Choroid plexus epithelial cell (primary cell): ENCODE results near the gene STON1.
"Not testable (repeated sequence)": the region's sequence is repeated elsewhere in the genome, so short reads cannot be mapped to it uniquely, and the experiment has no call there.

Source experiments
- DNase-seq: peaks from one replicate; pipeline ENCODE4 v3.0.0-alpha.2; 2010; ENCODE audit warnings: low read depth
- H3K4me3 ChIP-seq: 2 replicates; pipeline ENCODE4 v1.5.1; 2011; ENCODE audit warnings: low read depth, mild to moderate bottlenecking, control low read depth, low read length, moderate library complexity
- TF ChIP-seq, protein P1 (sequence below): conservative IDR thresholded peaks from 2 replicates; pipeline ENCODE4 v1.5.1; 2011; ENCODE audit warnings: low read depth, mild to moderate bottlenecking, control low read depth, inconsistent platforms, low read length, moderate library complexity

Gene STON1

DNA sequence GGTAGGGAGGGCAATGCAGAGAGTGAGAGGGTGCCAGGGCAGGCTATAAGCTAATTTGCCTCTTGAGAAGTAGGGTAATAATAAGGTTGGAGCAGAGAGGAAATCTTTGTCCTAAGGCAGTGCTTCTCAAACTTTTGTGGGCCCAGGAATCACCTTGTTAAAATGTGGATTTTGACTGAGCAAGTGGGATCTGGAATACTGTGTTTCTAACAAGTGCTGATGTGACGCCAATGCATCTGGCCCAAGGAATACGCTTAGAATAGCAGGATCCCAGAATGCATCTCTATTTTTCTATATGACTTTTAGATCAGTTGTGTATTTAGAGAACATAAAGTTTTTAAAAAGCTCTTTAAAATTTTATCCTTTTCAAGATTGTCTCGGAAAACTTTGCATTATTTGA, 58.0 kb downstream of the STON1 start:
- no peak for DNase-seq
- TF ChIP-seq, protein P1, sequence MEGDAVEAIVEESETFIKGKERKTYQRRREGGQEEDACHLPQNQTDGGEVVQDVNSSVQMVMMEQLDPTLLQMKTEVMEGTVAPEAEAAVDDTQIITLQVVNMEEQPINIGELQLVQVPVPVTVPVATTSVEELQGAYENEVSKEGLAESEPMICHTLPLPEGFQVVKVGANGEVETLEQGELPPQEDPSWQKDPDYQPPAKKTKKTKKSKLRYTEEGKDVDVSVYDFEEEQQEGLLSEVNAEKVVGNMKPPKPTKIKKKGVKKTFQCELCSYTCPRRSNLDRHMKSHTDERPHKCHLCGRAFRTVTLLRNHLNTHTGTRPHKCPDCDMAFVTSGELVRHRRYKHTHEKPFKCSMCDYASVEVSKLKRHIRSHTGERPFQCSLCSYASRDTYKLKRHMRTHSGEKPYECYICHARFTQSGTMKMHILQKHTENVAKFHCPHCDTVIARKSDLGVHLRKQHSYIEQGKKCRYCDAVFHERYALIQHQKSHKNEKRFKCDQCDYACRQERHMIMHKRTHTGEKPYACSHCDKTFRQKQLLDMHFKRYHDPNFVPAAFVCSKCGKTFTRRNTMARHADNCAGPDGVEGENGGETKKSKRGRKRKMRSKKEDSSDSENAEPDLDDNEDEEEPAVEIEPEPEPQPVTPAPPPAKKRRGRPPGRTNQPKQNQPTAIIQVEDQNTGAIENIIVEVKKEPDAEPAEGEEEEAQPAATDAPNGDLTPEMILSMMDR, result no peak
- H3K4me3 ChIP-seq, result no peak overlapping the region

DNA sequence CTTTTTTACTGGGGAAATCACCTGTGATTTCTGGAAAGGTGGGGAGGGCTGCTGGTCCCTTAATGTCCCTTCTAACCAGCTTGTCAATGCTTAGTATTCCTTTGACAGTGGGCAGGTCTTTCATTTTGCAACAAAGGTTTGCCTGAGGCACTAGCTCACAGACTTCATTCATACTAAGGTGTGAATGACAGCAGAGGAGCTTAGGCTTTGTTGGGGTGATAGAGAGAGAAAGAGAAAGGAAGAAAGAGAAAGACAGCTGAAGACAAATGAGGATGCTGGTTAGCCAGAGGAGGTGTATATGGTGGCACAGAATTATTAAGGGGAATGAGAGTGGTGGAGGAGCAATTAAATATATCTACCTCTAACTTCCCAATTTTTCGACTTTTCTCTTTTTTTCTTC, 58.8 kb downstream of the STON1 start:
- DNase-seq, result no peak
- TF ChIP-seq, protein P1, result no peak
- no peak overlapping the region for H3K4me3 ChIP-seq

- no peak overlapping the region for H3K4me3 ChIP-seq
- TF ChIP-seq, protein P1, result peak; percentile 88
- DNase-seq, result peak; percentile 70
Measured at GRCh38 chr2:48589170-48589767, 59.3 kb downstream of the STON1 start.

- TF ChIP-seq, protein P1, result no peak
- DNase-seq, result no peak
Measured at GRCh38 chr2:48590017-48590416, 60.1 kb downstream of the STON1 start.

DNA sequence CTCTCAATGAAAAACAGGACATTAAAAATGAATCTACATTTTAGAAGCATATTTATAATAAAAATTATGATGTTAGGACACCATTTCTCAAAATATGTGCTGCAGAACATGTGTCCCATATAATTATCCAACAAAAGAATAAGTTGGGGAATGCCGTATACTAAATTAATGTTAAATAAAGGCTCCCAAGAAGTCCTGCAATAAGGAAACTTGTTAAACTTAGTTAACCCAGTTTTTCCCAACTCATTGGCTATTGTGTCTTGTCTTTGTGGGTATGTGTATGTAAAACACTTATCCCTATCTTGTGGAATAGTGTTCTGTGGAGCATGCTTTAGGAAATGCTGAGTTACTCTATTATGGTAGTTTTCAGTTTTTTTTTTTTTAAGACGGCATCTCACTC, 62.1 kb downstream of the STON1 start:
- no peak for DNase-seq
- no peak overlapping the region for H3K4me3 ChIP-seq
- TF ChIP-seq, protein P1, result no peak

More at GRCh38 chr2:48590017-48590416, 60.1 kb downstream of the STON1 start:
- no peak overlapping the region for H3K4me3 ChIP-seq

- not testable (repeated sequence) for H3K4me3 ChIP-seq, DNase-seq
Measured at GRCh38 chr2:48596751-48597150, 66.8 kb downstream of the STON1 start.

DNA sequence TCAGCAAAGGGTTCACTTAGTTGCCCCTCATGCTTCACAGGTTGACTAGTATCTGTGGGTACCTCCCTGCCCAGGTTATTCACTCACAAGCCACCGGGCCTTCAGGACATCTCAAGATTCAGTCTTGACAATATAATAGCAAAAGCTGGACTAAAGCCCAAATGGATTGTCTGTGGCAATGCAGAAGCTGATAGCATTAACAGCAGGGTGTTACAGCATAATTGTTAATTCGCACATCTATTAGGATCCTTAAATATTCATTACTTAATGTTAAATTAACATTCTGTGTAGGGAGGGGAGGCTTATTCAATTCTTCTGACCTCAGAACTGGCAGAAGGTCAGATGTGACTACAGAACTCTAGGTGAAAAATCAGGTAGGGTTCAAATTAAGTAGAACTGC, 67.5 kb downstream of the STON1 start:
- H3K4me3 ChIP-seq, result no peak overlapping the region
- TF ChIP-seq, protein P1, result no peak
- no peak for DNase-seq
